Peyer's patch (tissue), 4 donors: ENCODE data around the gene LGI1.

Experiments used
- CTCF ChIP-seq, 6 experiments: fragments of 450-650 bp in 4 of 6; fragments of 200-600 bp in 2 of 6; sonication (generic) in 1 of 6; IDR thresholded peaks; one replicate each; pipeline ENCODE4 v1.5.1; 2017 to 2019; ENCODE audit warnings: antibody characterized with exemption in 6 of 6, mild to moderate bottlenecking in 3 of 6, moderate library complexity in 1 of 6
- POLR2A ChIP-seq, 2 donors: fragments of 450-650 bp; IDR thresholded peaks; one replicate each; pipeline ENCODE4 v1.5.1; 2017; ENCODE audit warnings: antibody characterized with exemption in 2 of 2, mild to moderate bottlenecking in 2 of 2, moderate library complexity in 2 of 2

DNA sequence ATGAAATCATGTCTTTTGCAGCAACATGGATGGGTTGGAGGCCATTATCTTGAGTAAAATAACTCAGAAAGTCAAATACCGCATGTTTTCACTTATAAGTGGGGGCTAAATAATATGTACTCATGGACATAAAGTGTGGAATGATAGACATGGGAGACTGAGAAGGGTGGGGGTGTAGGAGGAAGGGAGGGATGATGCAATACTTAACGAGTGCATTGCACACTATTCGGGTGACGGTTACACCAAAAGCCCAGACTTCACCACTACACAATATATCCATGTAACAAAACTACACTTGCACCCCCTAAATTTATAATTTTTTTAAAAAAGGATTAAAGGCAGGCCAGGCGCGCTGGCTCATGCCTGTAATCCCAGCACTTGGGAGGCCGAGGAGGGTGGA, 13.6 kb downstream of the LGI1 start:
- TF ChIP-seq CTCF (IDR thresholded peaks at IDR 0.05) (no peak), POLR2A (IDR thresholded peaks at IDR 0.05) (no peak)
